GM23248 (cell line): Measurements from ENCODE around the gene C20orf144.

Experiments used
- EZH2 ChIP-seq: fragments of 200-600 bp; sonication (generic); IDR thresholded peaks from 2 replicates; pipeline ENCODE4 v1.6.1; 2018; ENCODE audit warnings: antibody characterized with exemption, mild to moderate bottlenecking; ENCODE audit not compliant: insufficient read depth, poor library complexity, severe bottlenecking
- EZH2phosphoT487 ChIP-seq: fragments of 200-600 bp; sonication (generic); IDR thresholded peaks from 2 replicates; pipeline ENCODE4 v1.6.1; 2018; ENCODE audit warnings: antibody characterized with exemption, moderate library complexity, mild to moderate bottlenecking, low read depth; ENCODE audit not compliant: insufficient read depth

GRCh38 chr20:33704197-33704924 lies 42.2 kb downstream of the C20orf144 start:
- TF ChIP-seq EZH2 (no peak), EZH2phosphoT487 (no peak)
